Lower leg skin (tissue), 4 donors: ENCODE data around the gene CHD5. TPM values are rescaled to one million over a fixed set of nuclear protein-coding genes. Genes with fewer than 3 reads are reported as not detected.

ENCODE experiments used
- DNase-seq, 2 donors: peaks; one replicate each; pipeline ENCODE4 v3.0.0-alpha.2; 2019; ENCODE audit warnings: low spot score in 2 of 2
- H3K4me3 ChIP-seq: fragments of 200-600 bp; sonication (generic); 2 replicates; pipeline ENCODE4 v1.5.1; 2017; ENCODE audit warnings: mild to moderate bottlenecking, low read depth; ENCODE audit not compliant: poor library complexity, severe bottlenecking
- POLR2A ChIP-seq, 2 donors: fragments of 450-650 bp; IDR thresholded peaks; one replicate each; pipeline ENCODE4 v1.6.1; 2016 to 2017; ENCODE audit warnings: antibody characterized with exemption in 2 of 2, mild to moderate bottlenecking in 1 of 2, moderate library complexity in 1 of 2
- WGBS, 2 donors: methylation state at CpG; one replicate each; pipeline ENCODE4 v1.1.5; 2018; 5-methylcytosine and 5-hydroxymethylcytosine counted together
- intact Hi-C: fragments of 100-400 bp; cut with DNase I; formaldehyde crosslinking; loops from one replicate; pipeline ENCODE4 v1.15.0; 2023; ENCODE audit warnings: low total_unique reads
- total RNA-seq, 4 donors: library from RNA; depleted of rRNA; stranded (reverse); fragments of >200 nt; gene quantifications; one replicate each; pipeline ENCODE4 v1.1.0, GENCODE V29; 2016
- TF ChIP-seq, protein P1 (sequence below), 3 donors: fragments of 450-650 bp; IDR thresholded peaks; one replicate each; pipeline ENCODE4 v1.5.1; 2016; ENCODE audit warnings: antibody characterized with exemption in 3 of 3, mild to moderate bottlenecking in 3 of 3, moderate library complexity in 2 of 3

The CHD5 gene
- total RNA-seq, 4 donors from 2014 or later: 0.04 to 0.27 (median 0.13) TPM; not detected in 1

DNA sequence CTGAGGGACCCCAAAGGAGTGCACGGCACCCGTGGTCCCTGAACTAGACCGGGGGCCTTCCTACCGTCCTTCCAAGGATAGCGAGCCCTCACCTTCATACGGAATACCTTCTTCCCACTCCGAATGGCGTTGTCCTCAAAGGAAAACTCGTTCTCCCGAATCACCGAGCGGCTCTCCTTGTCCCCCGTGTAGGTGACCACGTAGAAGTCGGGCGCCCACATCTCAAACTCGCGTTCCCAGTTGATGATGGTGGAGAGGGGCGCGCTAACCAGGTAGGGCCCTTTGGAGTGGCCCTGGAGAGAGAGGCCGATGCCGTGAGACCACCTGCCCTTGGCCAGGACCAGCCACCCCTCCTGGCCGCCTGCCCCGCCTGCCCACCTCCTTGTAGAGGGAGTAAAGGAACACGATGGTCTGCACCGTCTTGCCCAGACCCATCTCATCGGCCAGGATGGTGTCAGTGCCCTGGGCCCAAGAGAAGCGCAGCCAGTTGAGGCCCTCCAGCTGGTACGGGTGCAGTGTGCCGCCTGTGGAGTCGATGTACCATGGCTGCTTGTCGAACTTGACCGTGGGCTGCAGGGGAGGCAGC, 38.0 kb downstream of the CHD5 start:
- DNase-seq: no peak
- intact Hi-C loops: no loop called here
- WGBS, 2 donors: 94 to 95% methylated on average over 29 to 33 of the region's 33 CpGs

DNA sequence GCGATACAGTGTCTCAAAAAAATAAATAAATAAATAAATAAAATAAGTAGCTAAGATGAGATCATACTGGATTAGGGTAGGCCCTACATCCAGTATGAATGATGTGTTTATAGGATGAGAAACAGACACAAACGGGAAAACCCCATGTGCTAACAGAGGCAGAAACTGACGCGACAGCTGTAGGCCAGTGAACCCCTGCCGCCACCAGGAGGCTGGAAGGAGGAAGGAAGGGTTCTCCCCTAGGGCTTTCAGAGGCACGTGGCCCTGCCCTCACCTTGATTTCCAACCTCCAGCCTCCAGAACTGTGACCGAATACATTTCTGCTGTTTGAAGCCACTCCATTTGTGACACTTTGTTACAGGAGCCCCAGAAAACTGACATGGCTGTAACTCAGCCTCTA, 38.5 kb downstream of the CHD5 start:
- TF ChIP-seq, protein P1, sequence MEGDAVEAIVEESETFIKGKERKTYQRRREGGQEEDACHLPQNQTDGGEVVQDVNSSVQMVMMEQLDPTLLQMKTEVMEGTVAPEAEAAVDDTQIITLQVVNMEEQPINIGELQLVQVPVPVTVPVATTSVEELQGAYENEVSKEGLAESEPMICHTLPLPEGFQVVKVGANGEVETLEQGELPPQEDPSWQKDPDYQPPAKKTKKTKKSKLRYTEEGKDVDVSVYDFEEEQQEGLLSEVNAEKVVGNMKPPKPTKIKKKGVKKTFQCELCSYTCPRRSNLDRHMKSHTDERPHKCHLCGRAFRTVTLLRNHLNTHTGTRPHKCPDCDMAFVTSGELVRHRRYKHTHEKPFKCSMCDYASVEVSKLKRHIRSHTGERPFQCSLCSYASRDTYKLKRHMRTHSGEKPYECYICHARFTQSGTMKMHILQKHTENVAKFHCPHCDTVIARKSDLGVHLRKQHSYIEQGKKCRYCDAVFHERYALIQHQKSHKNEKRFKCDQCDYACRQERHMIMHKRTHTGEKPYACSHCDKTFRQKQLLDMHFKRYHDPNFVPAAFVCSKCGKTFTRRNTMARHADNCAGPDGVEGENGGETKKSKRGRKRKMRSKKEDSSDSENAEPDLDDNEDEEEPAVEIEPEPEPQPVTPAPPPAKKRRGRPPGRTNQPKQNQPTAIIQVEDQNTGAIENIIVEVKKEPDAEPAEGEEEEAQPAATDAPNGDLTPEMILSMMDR (IDR thresholded peaks at IDR 0.05): no peak
- no peak for TF ChIP-seq POLR2A (IDR thresholded peaks at IDR 0.05)
- 27 to 49% methylated on average over 7 of the region's 7 CpGs for WGBS, 2 donors
- intact Hi-C loops: no loop called here
- H3K4me3 ChIP-seq: no peak overlapping the region
- no peak for DNase-seq

More for the DNA sequence above, 38.0 kb downstream of the CHD5 start:
- TF ChIP-seq POLR2A (IDR thresholded peaks at IDR 0.05): no peak
- TF ChIP-seq, protein P1 (IDR thresholded peaks at IDR 0.05): no peak
- no peak overlapping the region for H3K4me3 ChIP-seq

DNA sequence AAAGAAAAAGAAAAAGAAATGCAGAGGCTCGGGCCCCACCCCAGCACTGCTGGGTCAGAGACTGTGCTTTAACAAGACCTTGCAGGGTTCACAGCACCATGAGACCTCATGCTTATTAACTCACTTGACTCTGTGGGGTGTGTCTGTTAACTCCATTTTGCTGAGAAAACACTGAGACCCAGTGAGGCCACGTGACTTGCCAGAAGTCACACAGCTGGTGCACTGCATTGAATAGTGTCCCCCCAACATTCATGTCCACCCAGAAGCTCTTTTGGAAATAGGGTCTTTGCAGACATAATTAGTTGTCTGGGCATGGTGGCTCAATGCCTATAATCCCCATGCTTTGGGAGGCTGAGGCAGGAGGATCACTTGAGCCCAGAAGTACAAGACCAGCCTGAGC, 39.7 kb downstream of the CHD5 start:
- DNase-seq: no peak
- TF ChIP-seq, protein P1 (IDR thresholded peaks at IDR 0.05): no peak
- no peak for TF ChIP-seq POLR2A (IDR thresholded peaks at IDR 0.05)

DNA sequence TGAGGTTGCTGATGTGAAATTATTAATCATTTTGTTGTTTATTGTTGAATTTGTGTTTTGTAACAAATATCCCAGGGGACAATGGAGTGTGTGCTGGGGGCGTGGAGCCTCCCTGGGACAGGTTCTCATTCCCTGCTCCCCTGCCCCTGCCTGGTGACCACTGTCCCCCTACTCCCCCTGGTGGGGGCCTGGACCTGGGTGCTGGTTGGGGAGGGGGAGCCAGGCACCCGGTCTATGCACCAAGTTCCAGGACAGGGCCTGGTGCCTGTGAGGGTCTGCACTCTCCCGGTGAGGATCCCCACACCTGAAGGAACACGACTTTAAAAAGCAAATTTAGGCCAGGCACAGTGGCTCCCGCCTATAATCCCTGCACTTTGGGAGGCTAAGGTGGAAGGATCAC, 42.4 kb downstream of the CHD5 start:
- no peak overlapping the region for H3K4me3 ChIP-seq
- WGBS, 2 donors: 71 to 82% methylated on average over 5 of the region's 5 CpGs
- no peak for DNase-seq
- TF ChIP-seq POLR2A (IDR thresholded peaks at IDR 0.05): no peak
- TF ChIP-seq, protein P1 (IDR thresholded peaks at IDR 0.05): no peak
- intact Hi-C loops: no loop called here

More for the DNA sequence above, 39.7 kb downstream of the CHD5 start:
- intact Hi-C loops: no loop called here
- no peak overlapping the region for H3K4me3 ChIP-seq
- WGBS, 2 donors: 64 to 92% methylated on average over 2 of the region's 2 CpGs

DNA sequence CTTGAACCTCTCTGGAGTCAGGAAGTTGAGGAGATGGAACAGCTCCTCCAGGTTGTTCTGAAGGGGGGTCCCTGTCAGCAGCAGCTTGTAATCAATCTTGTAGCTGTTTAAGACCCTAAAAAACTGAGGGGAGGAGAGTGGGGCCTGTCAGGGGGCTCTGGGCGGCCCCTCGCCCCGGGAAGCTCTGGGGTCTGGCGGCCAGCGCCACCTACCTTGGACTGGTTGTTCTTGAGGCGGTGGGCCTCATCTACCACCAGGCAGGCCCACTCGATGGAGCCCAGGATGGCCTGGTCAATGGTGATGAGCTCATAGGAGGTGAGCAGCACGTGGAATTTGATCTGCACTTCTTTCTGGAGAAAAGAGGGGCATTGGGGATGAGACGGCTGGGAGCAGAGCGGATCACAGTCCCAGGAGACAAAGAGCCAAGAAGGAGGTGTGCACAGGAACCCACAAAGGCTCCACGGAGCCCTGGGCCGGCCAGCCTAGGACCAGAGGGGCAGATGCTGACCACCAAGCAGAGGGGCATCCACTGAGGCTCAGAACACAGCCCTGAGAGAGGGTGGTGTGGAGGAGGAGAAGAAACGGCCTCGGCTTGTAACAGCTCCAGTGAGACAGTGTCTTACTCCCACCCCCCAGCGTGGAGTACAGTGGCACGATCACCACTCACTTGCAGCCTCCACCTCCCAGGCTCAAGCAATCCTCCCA, 43.5 kb downstream of the CHD5 start:
- no peak overlapping the region for H3K4me3 ChIP-seq
- WGBS, 2 donors: 84 to 96% methylated on average over 10 to 16 of the region's 16 CpGs
- no peak for DNase-seq
- TF ChIP-seq POLR2A (IDR thresholded peaks at IDR 0.05): no peak
- TF ChIP-seq, protein P1 (IDR thresholded peaks at IDR 0.05): no peak
- intact Hi-C loops: no loop called here
